Body of pancreas (tissue), 4 donors: ENCODE data around the gene ENO2. TPM values are rescaled to one million over a fixed set of nuclear protein-coding genes. Genes with fewer than 3 reads are reported as not detected.

Source experiments
- ATAC-seq: fragments of 150-250 bp; one replicate; pipeline ENCODE4 v1.9.1; 2016
- DNase-seq, 4 donors: peaks; one replicate each; pipeline ENCODE4 v3.0.0-alpha.2; 2019
- H3K27ac ChIP-seq, 4 donors: fragments of 200-600 bp; sonication (generic); 1 replicate in 3 of 4; 2 replicates in 1 of 4; pipeline versions ENCODE4 v1.5.1 to v1.6.1; 2016 to 2019; ENCODE audit warnings: mild to moderate bottlenecking in 1 of 4, mixed read lengths in 1 of 4, moderate library complexity in 1 of 4
- H3K27me3 ChIP-seq, 2 donors: fragments of 200-600 bp; sonication (generic); one replicate each; pipeline ENCODE4 v1.6.0; 2016; ENCODE audit warnings: mild to moderate bottlenecking in 1 of 2
- H3K36me3 ChIP-seq, 2 donors: fragments of 200-600 bp; sonication (generic); replicated peaks in 1 of 2; 2 replicates each; pipeline ENCODE4 v1.5.1; 2016; ENCODE audit warnings: low read depth in 2 of 2; ENCODE audit not compliant: insufficient read depth in 1 of 2
- H3K4me1 ChIP-seq: fragments of 200-600 bp; sonication (generic); one replicate; pipeline ENCODE4 v1.6.0; 2016
- H3K4me3 ChIP-seq, 2 donors: fragments of 200-600 bp; sonication (generic); 1 replicate in 1 of 2; 2 replicates in 1 of 2; pipeline ENCODE4 v1.5.1; 2016 to 2019
- H3K9me3 ChIP-seq, 3 donors: fragments of 200-600 bp; sonication (generic); 1 replicate in 2 of 3; 2 replicates in 1 of 3; pipeline ENCODE4 v1.5.1; 2016
- CTCF ChIP-seq, 7 experiments: fragments of 450-650 bp in 4 of 7; fragments of 200-600 bp in 3 of 7; sonication (generic) in 3 of 7; IDR thresholded peaks; one replicate each; pipeline ENCODE4 v1.5.1; 2016 to 2019; ENCODE audit warnings: antibody characterized with exemption in 7 of 7
- POLR2A ChIP-seq, 3 donors: fragments of 450-650 bp; IDR thresholded peaks; one replicate each; pipeline ENCODE4 v1.6.1; 2016; ENCODE audit warnings: antibody characterized with exemption in 3 of 3, mild to moderate bottlenecking in 2 of 3
- WGBS, 2 donors: methylation state at CpG; one replicate each; pipeline ENCODE4 v1.1.5; 2017; 5-methylcytosine and 5-hydroxymethylcytosine counted together
- intact Hi-C: fragments of 100-400 bp; cut with DNase I; formaldehyde crosslinking; loops from one replicate; pipeline ENCODE4 v1.15.1; 2023
- microRNA counts, 2 donors: library from miRNA; unstranded; fragments of <30 nt; microRNA quantifications; one replicate each; lab custom pipeline; 2017
- microRNA-seq, 2 donors: library from miRNA; unstranded; fragments of <30 nt; microRNA quantifications; one replicate each; pipeline ENCODE4, GENCODE V29; 2016; ENCODE audit warnings: borderline number of aligned reads in 2 of 2, borderline replicate concordance in 2 of 2
- small RNA-seq: library from RNA; depleted of rRNA; stranded (forward); fragments of <200 nt; gene quantifications from one replicate; pipeline ENCODE3, GENCODE V24; 2016
- total RNA-seq, 2 donors: library from RNA; depleted of rRNA; stranded (reverse); fragments of >200 nt; gene quantifications; one replicate each; pipeline ENCODE4 v1.1.0, GENCODE V29; 2016

The ENO2 gene
- total RNA-seq, 2 donors from 2014 or later = 4.4 to 11.9 TPM

- intact Hi-C loops = no loop called here
- 48 to 55% methylated on average over 8 to 9 of the region's 10 CpGs for WGBS, 2 donors
- DNase-seq = no peak
Observed at GRCh38 chr12:6967651-6968100, 53.3 kb downstream of the ENO2 start.

DNA sequence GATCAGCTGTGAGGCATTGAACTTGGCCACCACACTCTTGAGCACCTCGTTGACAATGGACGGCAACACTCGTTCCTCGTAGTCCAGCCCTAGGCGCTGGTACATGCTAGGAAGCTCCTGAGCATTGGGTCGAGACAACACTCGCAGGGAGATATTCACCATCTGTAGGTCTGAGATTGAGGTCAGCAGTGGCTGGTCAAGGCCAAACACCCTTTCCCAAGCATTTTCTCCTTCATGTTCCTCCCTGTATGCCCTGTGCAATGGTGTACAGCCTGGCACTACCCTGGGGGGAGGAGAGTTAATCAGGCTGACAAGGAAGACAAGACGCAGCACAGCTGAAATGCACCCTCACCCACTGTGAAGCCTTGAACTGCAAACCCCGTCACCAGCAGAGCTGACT, 54.0 kb downstream of the ENO2 start:
- Histone ChIP-seq H3K4me3 (no peak overlapping the region), H3K27ac (peak overlapping the region in 3 of 4 donors; percentile 86 to 99 (median 99)), H3K36me3 (peaks cover 0 to 2% of the 10 kb centered on the region in 2 donors), H3K4me1 (peaks cover 70% of the 10 kb centered on the region), H3K9me3 (no peaks in the 10 kb centered on the region), H3K27me3 (no peaks in the 10 kb centered on the region)
- 42 to 45% methylated on average over 8 to 9 of the region's 9 CpGs for WGBS, 2 donors
- DNase-seq (no peak), ATAC-seq (no peak)
- no peak for TF ChIP-seq POLR2A (IDR thresholded peaks at IDR 0.05)
- TF ChIP-seq CTCF (IDR thresholded peaks at IDR 0.05) = no peak
- intact Hi-C loops = no loop called here

More at GRCh38 chr12:6967651-6968100, 53.3 kb downstream of the ENO2 start:
- Histone ChIP-seq H3K27me3 (no peaks in the 10 kb centered on the region), H3K27ac (peak overlapping the region; percentile 16 to 99 (median 92)), H3K4me3 (no peak overlapping the region), H3K4me1 (peaks cover 73% of the 10 kb centered on the region), H3K36me3 (peaks cover 0 to 2% of the 10 kb centered on the region in 2 donors), H3K9me3 (no peaks in the 10 kb centered on the region)
- no peak for ATAC-seq
- TF ChIP-seq POLR2A (IDR thresholded peaks at IDR 0.05) = no peak
- TF ChIP-seq CTCF (IDR thresholded peaks at IDR 0.05) = no peak

DNA sequence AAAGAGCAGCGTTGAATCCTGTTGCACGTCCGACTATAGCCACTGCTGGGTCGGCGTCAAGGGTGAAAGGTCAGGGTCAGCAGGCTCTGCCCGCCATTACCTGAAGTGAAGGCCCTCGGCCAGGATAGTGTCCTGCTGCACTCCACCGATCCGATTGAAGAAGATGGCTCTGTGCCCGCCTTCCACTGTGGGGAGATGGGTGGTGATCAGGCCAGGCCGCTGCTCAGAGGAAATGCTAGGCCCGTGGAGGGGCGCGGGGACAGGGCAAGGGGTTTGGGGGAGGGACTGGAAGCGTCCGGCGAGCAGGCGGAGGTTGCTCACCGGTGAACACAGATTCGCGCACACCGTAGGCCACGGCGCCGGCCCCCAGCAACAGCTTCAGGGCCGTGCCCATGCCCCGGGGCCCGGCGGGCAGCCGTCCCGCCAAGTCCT, 55.7 kb downstream of the ENO2 start:
- no peaks in the 10 kb centered on the region for H3K27me3 ChIP-seq
- peaks cover under 1 to 9% of the 10 kb centered on the region in 2 donors for H3K36me3 ChIP-seq
- TF ChIP-seq POLR2A (IDR thresholded peaks at IDR 0.05) (no peak), CTCF (IDR thresholded peaks at IDR 0.05) (no peak)
- 0% methylated on average over 17 to 24 of the region's 31 CpGs for WGBS, 2 donors
- DNase-seq (peak in 3 of 4 donors; percentile 44 to 57 (median 52)), ATAC-seq (no peak)
- intact Hi-C loops = no loop called here
- H3K4me3 ChIP-seq = peak overlapping the region; percentile 69 to 99
- H3K9me3 ChIP-seq = no peaks in the 10 kb centered on the region
- H3K4me1 ChIP-seq = peaks cover 61% of the 10 kb centered on the region
- H3K27ac ChIP-seq = peak overlapping the region; percentile 84 to 99 (median 90)

MicroRNA genes within 50 kb of the gene (microRNA counts, 767-probe panel; counts per million panel counts)
- microRNA hsa-miR-141-3p (lab: Ali Mortazavi, UCI) (5,552 to 10,383 counts per million in 2 donors), microRNA hsa-miR-200c-3p (lab: Ali Mortazavi, UCI) (9,528 to 14,368 counts per million in 2 donors)

Small RNA genes within 50 kb of the gene (microRNA-seq; reads per million reads assigned to microRNA genes)
- 3,104 to 4,339 reads per million in 2 donors for gene MIR141
- 101,202 to 109,823 reads per million in 2 donors for gene MIR200C

Small RNA genes within 50 kb of the gene (small RNA-seq; reads per million reads assigned to genes)
- gene MIR141 (904 reads per million, percentile 99 among the genes with 10 or more reads in this experiment), gene MIR200C (38.7 reads per million, percentile 95 among the genes with 10 or more reads in this experiment), gene RNU7-1 (not detected), gene SCARNA12 (not detected)

Other genes with a start within 250 kb of the ENO2 start
- 10 to 100 TPM; 20.0 to 25.4 TPM for gene ZNF384, start 225.2 kb upstream of the ENO2 start, total RNA-seq
- gene PIANP, start 213.8 kb upstream of the ENO2 start, total RNA-seq = not detected
- 10 to 100 TPM; 20.2 to 27.7 TPM for gene COPS7A, start 190.5 kb upstream of the ENO2 start, total RNA-seq
- 10 to 100 TPM; 59.4 to 76.5 TPM for gene MLF2, start 161.4 kb upstream of the ENO2 start, total RNA-seq
- gene PTMS, start 148.2 kb upstream of the ENO2 start, total RNA-seq = 100 to 1,000 TPM in 1 of 2 donors, 10 to 100 TPM in 1; 69.5 to 109 TPM
- gene LAG3, start 142.1 kb upstream of the ENO2 start, total RNA-seq = not detected
- gene CD4, start 125.1 kb upstream of the ENO2 start, total RNA-seq = 1 to 10 TPM; 3.0 to 5.2 TPM
- under 1 TPM in 1 of 2 donors, not detected in 1; 0.78 TPM for gene GPR162, start 92.8 kb upstream of the ENO2 start, total RNA-seq
- 10 to 100 TPM; 17.6 to 43.2 TPM for gene P3H3, start 86.2 kb upstream of the ENO2 start, total RNA-seq
- gene GNB3, start 73.7 kb upstream of the ENO2 start, total RNA-seq = under 1 TPM; 0.33 to 0.52 TPM
- 1 to 10 TPM in 1 of 2 donors, under 1 TPM in 1; 0.52 to 2.3 TPM for gene CDCA3, start 63.3 kb upstream of the ENO2 start, total RNA-seq
- 10 to 100 TPM; 18.2 to 60.6 TPM for gene USP5, start 62.4 kb upstream of the ENO2 start, total RNA-seq
- 100 to 1,000 TPM; 134 to 152 TPM for gene TPI1, start 47.0 kb upstream of the ENO2 start, total RNA-seq
- gene SPSB2, start 41.3 kb upstream of the ENO2 start, total RNA-seq = 10 to 100 TPM in 1 of 2 donors, 1 to 10 TPM in 1; 2.6 to 11.9 TPM
- gene LRRC23, start 9.8 kb upstream of the ENO2 start, total RNA-seq = 10 to 100 TPM in 1 of 2 donors, 1 to 10 TPM in 1; 7.0 to 21.1 TPM
- gene ATN1, start 13.4 kb downstream of the ENO2 start, total RNA-seq = 10 to 100 TPM; 36.1 to 86.7 TPM
- gene RNU7-1, start 29.2 kb downstream of the ENO2 start, total RNA-seq = not detected
- 100 to 1,000 TPM; 219 to 302 TPM for gene C12orf57, start 29.4 kb downstream of the ENO2 start, total RNA-seq
- 10 to 100 TPM; 18.4 to 19.4 TPM for gene PTPN6, start 36.8 kb downstream of the ENO2 start, total RNA-seq
- 100 to 1,000 TPM in 1 of 2 donors, 10 to 100 TPM in 1; 83.4 to 125 TPM for gene PHB2, start 56.1 kb downstream of the ENO2 start, total RNA-seq
- gene EMG1, start 56.3 kb downstream of the ENO2 start, total RNA-seq = 10 to 100 TPM in 1 of 2 donors, 1 to 10 TPM in 1; 8.3 to 15.5 TPM
- 10 to 100 TPM; 21.5 to 39.6 TPM for gene LPCAT3, start 103.9 kb downstream of the ENO2 start, total RNA-seq
- 100 to 1,000 TPM; 105 to 157 TPM for gene C1S, start 146.1 kb downstream of the ENO2 start, total RNA-seq
- 100 to 1,000 TPM; 113 to 133 TPM for gene C1R, start 177.9 kb downstream of the ENO2 start, total RNA-seq
- 10 to 100 TPM; 64.6 to 99.6 TPM for gene C1RL, start 194.6 kb downstream of the ENO2 start, total RNA-seq
- 1 to 10 TPM in 1 of 2 donors, not detected in 1; 1.3 TPM for gene RBP5, start 214.3 kb downstream of the ENO2 start, total RNA-seq
- 10 to 100 TPM; 27.5 to 64.9 TPM for gene CLSTN3, start 215.8 kb downstream of the ENO2 start, total RNA-seq